ENCODE results near the gene SERGEF. TPM values are rescaled to one million over a fixed set of nuclear protein-coding genes. Genes with fewer than 3 reads are reported as not detected.

SERGEF gene
- total RNA-seq, 1 donor from 2014 or later: 24.0 TPM

DNA sequence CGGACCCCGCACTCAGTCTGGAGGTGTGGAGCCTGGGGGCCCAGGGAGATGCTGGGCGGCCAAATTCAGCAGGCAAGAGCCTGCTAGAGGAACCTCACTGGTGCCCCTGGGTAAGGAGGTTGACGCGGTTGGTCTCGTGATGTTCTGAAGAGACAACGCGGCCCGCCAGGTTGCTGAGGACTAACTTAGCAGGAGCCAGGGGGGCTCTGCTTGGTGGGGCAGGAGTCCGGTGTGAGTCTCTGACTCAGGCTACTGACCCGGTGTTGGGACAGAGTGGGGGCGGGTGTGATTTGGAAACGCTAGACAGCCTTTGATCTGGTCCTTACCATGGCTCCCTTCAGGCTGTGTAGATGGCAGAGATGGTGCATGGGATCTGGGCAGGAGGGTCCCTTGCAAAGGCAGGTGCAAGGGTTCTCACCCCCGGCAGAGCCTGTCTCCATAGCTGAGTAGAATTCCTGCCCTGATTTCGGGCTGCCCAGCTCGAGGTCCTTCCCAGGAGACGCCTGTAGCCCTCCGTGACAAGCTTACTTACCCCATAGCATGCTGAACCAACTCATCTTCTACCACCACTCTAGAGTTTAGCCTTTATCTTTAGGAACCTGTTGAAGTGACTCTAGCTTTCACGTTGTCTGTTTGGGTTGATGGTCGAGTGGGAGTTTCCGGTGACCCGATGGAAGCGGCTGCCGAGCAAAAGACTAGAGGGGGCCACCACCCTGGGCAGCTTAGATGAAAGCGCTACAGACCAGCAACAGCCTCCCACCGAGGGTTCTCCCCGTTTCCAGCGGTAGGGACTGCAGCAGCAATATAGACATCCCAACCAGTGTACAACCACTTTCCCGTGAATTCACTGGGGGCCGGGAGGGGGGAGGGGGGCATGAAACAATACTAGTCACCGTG lies 239.9 kb downstream of the SERGEF start:
- Mint-ChIP-seq H3K36me3 (ENCODE audit: unreplicated experiment) (no peaks in the 10 kb centered on the region), H3K27ac (ENCODE audit: unreplicated experiment) (no peak overlapping the region), H3K4me3 (ENCODE audit: unreplicated experiment) (no peak overlapping the region), H3K9me3 (ENCODE audit: unreplicated experiment) (no peaks in the 10 kb centered on the region), H3K27me3 (ENCODE audit: unreplicated experiment) (no peaks in the 10 kb centered on the region), H3K4me1 (ENCODE audit: unreplicated experiment) (no peaks in the 10 kb centered on the region)
- TF ChIP-seq, protein P1, sequence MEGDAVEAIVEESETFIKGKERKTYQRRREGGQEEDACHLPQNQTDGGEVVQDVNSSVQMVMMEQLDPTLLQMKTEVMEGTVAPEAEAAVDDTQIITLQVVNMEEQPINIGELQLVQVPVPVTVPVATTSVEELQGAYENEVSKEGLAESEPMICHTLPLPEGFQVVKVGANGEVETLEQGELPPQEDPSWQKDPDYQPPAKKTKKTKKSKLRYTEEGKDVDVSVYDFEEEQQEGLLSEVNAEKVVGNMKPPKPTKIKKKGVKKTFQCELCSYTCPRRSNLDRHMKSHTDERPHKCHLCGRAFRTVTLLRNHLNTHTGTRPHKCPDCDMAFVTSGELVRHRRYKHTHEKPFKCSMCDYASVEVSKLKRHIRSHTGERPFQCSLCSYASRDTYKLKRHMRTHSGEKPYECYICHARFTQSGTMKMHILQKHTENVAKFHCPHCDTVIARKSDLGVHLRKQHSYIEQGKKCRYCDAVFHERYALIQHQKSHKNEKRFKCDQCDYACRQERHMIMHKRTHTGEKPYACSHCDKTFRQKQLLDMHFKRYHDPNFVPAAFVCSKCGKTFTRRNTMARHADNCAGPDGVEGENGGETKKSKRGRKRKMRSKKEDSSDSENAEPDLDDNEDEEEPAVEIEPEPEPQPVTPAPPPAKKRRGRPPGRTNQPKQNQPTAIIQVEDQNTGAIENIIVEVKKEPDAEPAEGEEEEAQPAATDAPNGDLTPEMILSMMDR (IDR thresholded peaks at IDR 0.05): no peak
- DNase-seq (ENCODE audit: extremely low spot score, unreplicated experiment): no peak

DNA sequence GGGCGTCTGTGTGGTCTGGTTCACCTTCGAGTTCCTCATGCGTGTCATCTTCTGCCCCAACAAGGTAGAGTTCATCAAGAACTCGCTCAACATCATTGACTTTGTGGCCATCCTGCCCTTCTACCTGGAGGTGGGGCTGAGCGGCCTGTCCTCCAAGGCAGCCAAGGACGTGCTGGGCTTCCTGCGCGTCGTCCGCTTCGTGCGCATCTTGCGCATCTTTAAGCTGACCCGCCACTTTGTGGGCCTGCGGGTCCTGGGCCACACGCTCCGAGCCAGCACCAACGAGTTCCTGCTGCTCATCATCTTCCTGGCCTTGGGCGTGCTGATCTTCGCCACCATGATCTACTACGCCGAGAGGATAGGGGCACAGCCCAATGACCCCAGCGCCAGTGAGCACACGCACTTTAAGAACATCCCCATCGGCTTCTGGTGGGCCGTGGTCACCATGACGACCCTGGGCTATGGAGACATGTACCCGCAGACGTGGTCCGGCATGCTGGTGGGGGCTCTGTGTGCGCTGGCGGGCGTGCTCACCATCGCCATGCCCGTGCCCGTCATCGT lies 240.9 kb downstream of the SERGEF start:
- Mint-ChIP-seq H3K27ac (ENCODE audit: unreplicated experiment) (no peak overlapping the region), H3K36me3 (ENCODE audit: unreplicated experiment) (no peaks in the 10 kb centered on the region), H3K27me3 (ENCODE audit: unreplicated experiment) (no peaks in the 10 kb centered on the region), H3K9me3 (ENCODE audit: unreplicated experiment) (no peaks in the 10 kb centered on the region), H3K4me1 (ENCODE audit: unreplicated experiment) (no peaks in the 10 kb centered on the region), H3K4me3 (ENCODE audit: unreplicated experiment) (no peak overlapping the region)
- DNase-seq (ENCODE audit: extremely low spot score, unreplicated experiment): no peak
- TF ChIP-seq, protein P1 (IDR thresholded peaks at IDR 0.05): no peak

DNA sequence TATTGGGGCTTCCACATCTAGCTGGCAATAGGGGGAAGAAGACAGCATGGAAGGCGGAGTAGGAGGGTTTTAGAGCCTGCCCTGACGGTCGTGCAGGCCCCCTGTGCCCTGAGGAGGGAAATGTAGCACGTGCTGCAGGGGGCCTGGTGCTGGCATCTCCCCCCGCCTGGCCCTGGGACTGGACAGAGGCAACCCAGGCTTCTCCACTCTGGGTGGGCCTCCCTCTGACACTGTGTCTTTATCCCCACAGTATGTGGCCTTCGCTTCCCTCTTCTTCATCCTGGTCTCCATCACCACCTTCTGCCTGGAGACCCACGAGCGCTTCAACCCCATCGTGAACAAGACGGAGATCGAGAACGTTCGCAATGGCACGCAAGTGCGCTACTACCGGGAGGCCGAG lies 241.4 kb downstream of the SERGEF start:
- DNase-seq (ENCODE audit: extremely low spot score, unreplicated experiment): no peak
- no peak overlapping the region for H3K4me3 Mint-ChIP-seq (ENCODE audit: unreplicated experiment)
- H3K27me3 Mint-ChIP-seq (ENCODE audit: unreplicated experiment): no peaks in the 10 kb centered on the region
- no peak overlapping the region for H3K27ac Mint-ChIP-seq (ENCODE audit: unreplicated experiment)
- no peaks in the 10 kb centered on the region for H3K36me3 Mint-ChIP-seq (ENCODE audit: unreplicated experiment)
- no peaks in the 10 kb centered on the region for H3K9me3 Mint-ChIP-seq (ENCODE audit: unreplicated experiment)
- H3K4me1 Mint-ChIP-seq (ENCODE audit: unreplicated experiment): no peaks in the 10 kb centered on the region
- TF ChIP-seq, protein P1 (IDR thresholded peaks at IDR 0.05): no peak

DNA sequence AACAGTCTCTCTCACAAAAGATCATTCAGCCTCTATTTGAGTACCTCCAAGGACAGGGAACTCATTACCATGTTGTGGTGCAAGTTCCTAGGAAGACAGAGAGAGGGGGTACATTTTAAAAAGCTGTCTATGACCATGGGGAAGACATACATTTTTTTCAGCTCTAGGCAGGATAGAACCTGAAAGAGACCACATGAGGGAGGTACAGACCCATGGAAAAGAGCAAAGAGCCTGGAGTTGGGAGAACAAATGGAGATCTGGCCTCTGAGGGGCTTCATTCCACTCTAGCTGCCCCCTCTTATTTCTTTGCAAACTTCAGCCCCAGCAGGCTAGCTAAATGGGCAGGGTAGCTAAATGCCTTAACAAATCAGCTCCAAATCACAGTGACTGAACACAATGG lies 241.9 kb downstream of the SERGEF start:
- Mint-ChIP-seq H3K4me1 (ENCODE audit: unreplicated experiment) (no peaks in the 10 kb centered on the region), H3K27ac (ENCODE audit: unreplicated experiment) (no peak overlapping the region), H3K9me3 (ENCODE audit: unreplicated experiment) (no peaks in the 10 kb centered on the region), H3K36me3 (ENCODE audit: unreplicated experiment) (no peaks in the 10 kb centered on the region), H3K4me3 (ENCODE audit: unreplicated experiment) (no peak overlapping the region), H3K27me3 (ENCODE audit: unreplicated experiment) (no peaks in the 10 kb centered on the region)
- DNase-seq (ENCODE audit: extremely low spot score, unreplicated experiment): no peak
- TF ChIP-seq, protein P1 (IDR thresholded peaks at IDR 0.05): no peak

DNA sequence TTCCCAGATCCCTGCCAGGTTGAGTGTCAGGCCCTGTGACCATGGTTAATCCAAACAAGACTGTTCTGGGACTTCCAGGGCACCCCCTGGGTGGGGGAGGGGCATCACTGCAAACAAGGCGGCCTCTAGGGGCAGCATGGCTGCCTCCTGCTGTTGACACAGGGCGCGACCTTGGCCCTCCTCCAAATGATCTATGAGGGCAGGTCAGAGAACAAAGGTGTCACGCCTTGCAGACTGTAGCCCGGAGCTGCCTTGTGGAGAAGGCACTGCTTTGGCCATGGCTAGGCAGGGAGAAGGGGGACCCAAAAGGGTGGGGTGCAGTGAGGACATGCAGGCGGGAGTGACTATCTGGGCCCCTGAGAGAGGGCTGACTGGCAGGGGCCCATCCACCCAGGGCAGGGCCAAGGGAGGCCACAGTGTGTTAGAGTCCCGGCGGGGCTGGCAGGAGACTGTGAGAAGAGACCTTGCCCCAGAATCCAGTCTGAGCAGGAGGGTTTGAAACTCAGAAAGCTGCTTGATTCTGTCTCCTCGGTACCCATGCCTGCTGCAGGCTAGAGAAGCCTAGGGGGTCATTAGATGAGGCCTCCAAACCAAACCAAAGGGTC lies 242.7 kb downstream of the SERGEF start:
- Mint-ChIP-seq H3K36me3 (ENCODE audit: unreplicated experiment) (no peaks in the 10 kb centered on the region), H3K27ac (ENCODE audit: unreplicated experiment) (no peak overlapping the region), H3K9me3 (ENCODE audit: unreplicated experiment) (no peaks in the 10 kb centered on the region), H3K27me3 (ENCODE audit: unreplicated experiment) (no peaks in the 10 kb centered on the region), H3K4me3 (ENCODE audit: unreplicated experiment) (no peak overlapping the region), H3K4me1 (ENCODE audit: unreplicated experiment) (no peaks in the 10 kb centered on the region)
- no peak for DNase-seq (ENCODE audit: extremely low spot score, unreplicated experiment)
- TF ChIP-seq, protein P1 (IDR thresholded peaks at IDR 0.05): no peak

All from osteocyte (in vitro differentiated cells).